H1 (cell line): ENCODE measurements around the gene POU6F2. TPM values are rescaled to one million over a fixed set of nuclear protein-coding genes. Genes with fewer than 3 reads are reported as not detected.

ENCODE experiments used
- GABPA ChIP-seq: IDR thresholded peaks from 2 replicates; pipeline ENCODE4 v1.6.1; 2011; ENCODE audit warnings: mild to moderate bottlenecking, low read length, moderate library complexity, borderline replicate concordance; ENCODE audit not compliant: insufficient read depth
- GTF2F1 ChIP-seq: IDR thresholded peaks from 2 replicates; pipeline ENCODE4 v1.6.1; 2012; ENCODE audit warnings: low read depth, low read length, improper control_type of control experiment, borderline replicate concordance
- POLR2AphosphoS5 ChIP-seq: IDR thresholded peaks from 2 replicates; pipeline ENCODE4 v1.6.1; 2011; ENCODE audit warnings: low read depth, low read length
- polyA plus RNA-seq, 7 experiments: library from polyadenylated mRNA; depleted of rRNA in 3 of 7; stranded (reverse) in 5 of 7; unstranded in 2 of 7; fragments of >200 nt in 5 of 7; fragments of 200-250 nt in 2 of 7; gene quantifications; 1 replicate in 5 of 7; 2 replicates in 1 of 7; 4 replicates in 1 of 7; pipeline versions ENCODE4 v1.2.1 to v1.2.3, GENCODE V29; 2011 to 2013; ENCODE audit warnings: missing spikeins in 2 of 7, mixed read lengths in 2 of 7
- total RNA-seq: library from RNA; stranded (reverse); fragmentation: NEBNext Ultra II Directional; extraction: Animal tissue kit (Norgen Biotek cat#: 25700); gene quantifications from 2 replicates; pipeline ENCODE4 v1.2.1, GENCODE V29; 2021

The POU6F2 gene
- total and polyA plus RNA-seq, 2 of the 8 experiments (the other 6 are each of a cell fraction or from before 2014, with no cell fraction given), result 1.1 to 2.0 TPM

GRCh38 chr7:39001595-39001994, 23.9 kb downstream of the POU6F2 start (continued):
- TF ChIP-seq POLR2AphosphoS5 (no peak), GABPA (no peak), GTF2F1 (no peak)
